Neural cell (in vitro differentiated cells): Measurements from ENCODE around the gene NUDC. TPM values are rescaled to one million over a fixed set of nuclear protein-coding genes. Genes with fewer than 3 reads are reported as not detected.

Source experiments
- H2AFZ ChIP-seq: fragments of 200-600, 300-800 bp; sonication (generic), shearing (Covaris generic); 2 replicates; pipeline ENCODE4 v1.6.0; 2014; ENCODE audit warnings: low read depth, mild to moderate bottlenecking, antibody characterized with exemption, low read length, moderate library complexity
- H3F3A ChIP-seq: fragments of 200-600 bp; shearing (Covaris generic); 2 replicates; pipeline ENCODE4 v1.6.1; 2016; ENCODE audit warnings: mild to moderate bottlenecking, moderate library complexity, mixed read lengths, antibody characterized with exemption, low read length; ENCODE audit not compliant: insufficient read depth, poor library complexity, severe bottlenecking
- H3K27ac ChIP-seq: fragments of 200-600, 300-800 bp; sonication (generic), shearing (Covaris generic); 2 replicates; pipeline ENCODE4 v1.5.1; 2014; ENCODE audit warnings: mild to moderate bottlenecking, low read length, moderate library complexity
- H3K27me3 ChIP-seq: fragments of 300-800, 200-600 bp; sonication (generic), shearing (Covaris generic); 2 replicates; pipeline ENCODE4 v1.6.0; 2014; ENCODE audit warnings: mild to moderate bottlenecking, low read depth, low read length, moderate library complexity; ENCODE audit not compliant: insufficient read depth
- H3K36me3 ChIP-seq: fragments of 300-800, 200-600 bp; sonication (generic), shearing (Covaris generic); 2 replicates; pipeline ENCODE4 v1.5.1; 2014; ENCODE audit warnings: mild to moderate bottlenecking, antibody characterized with exemption, low read length, moderate library complexity; ENCODE audit not compliant: insufficient read depth
- H3K4me2 ChIP-seq: fragments of 300-800, 200-600 bp; sonication (generic), shearing (Covaris generic); 2 replicates; pipeline ENCODE4 v1.6.0; 2014; ENCODE audit warnings: mild to moderate bottlenecking, low read length
- H3K4me3 ChIP-seq: fragments of 300-800, 200-600 bp; sonication (generic), shearing (Covaris generic); 2 replicates; pipeline ENCODE4 v1.5.1; 2014; ENCODE audit warnings: mild to moderate bottlenecking, low read length, moderate library complexity
- H3K79me2 ChIP-seq: fragments of 200-600 bp; shearing (Covaris generic); replicated peaks from 2 replicates; pipeline ENCODE4 v1.6.0; 2014; ENCODE audit warnings: mild to moderate bottlenecking, low read length, moderate library complexity; ENCODE audit not compliant: insufficient read depth
- H3K9ac ChIP-seq: fragments of 300-800, 200-600 bp; sonication (generic), shearing (Covaris generic); 2 replicates; pipeline ENCODE4 v1.6.1; 2016; ENCODE audit warnings: mild to moderate bottlenecking, low read length, mixed read lengths
- H3K9me2 ChIP-seq: fragments of 200-600 bp; shearing (Covaris generic); 2 replicates; pipeline ENCODE4 v1.6.1; 2016; ENCODE audit warnings: mild to moderate bottlenecking, low read length, mixed read lengths; ENCODE audit not compliant: insufficient read depth
- H3K9me3 ChIP-seq: fragments of 200-600, 300-800 bp; sonication (generic), shearing (Covaris generic); 2 replicates; pipeline ENCODE4 v1.6.1; 2016; ENCODE audit warnings: mild to moderate bottlenecking, mixed run types, low read length, moderate library complexity, mixed read lengths
- H4K20me1 ChIP-seq: fragments of 200-600 bp; shearing (Covaris generic); 2 replicates; pipeline ENCODE4 v1.6.1; 2016; ENCODE audit warnings: mild to moderate bottlenecking, mixed run types; ENCODE audit not compliant: insufficient read depth
- EP300 ChIP-seq: fragments of 450-650 bp; conservative IDR thresholded peaks from 2 replicates; pipeline ENCODE4 v1.6.1; 2014; ENCODE audit warnings: antibody characterized with exemption, mild to moderate bottlenecking, moderate library complexity; ENCODE audit not compliant: poor library complexity, severe bottlenecking
- EZH2 ChIP-seq: fragments of 200-600, 300-800 bp; shearing (Covaris generic), sonication (generic); IDR thresholded peaks from 2 replicates; pipeline ENCODE4 v1.6.1; 2014; ENCODE audit warnings: antibody characterized with exemption, low read length, borderline replicate concordance, mild to moderate bottlenecking; ENCODE audit not compliant: insufficient read depth, poor library complexity, severe bottlenecking
- MXI1 ChIP-seq: fragments of 450-650 bp; conservative IDR thresholded peaks from 2 replicates; pipeline ENCODE4 v1.6.1; 2014; ENCODE audit warnings: antibody characterized with exemption, mild to moderate bottlenecking; ENCODE audit not compliant: poor library complexity, severe bottlenecking
- POLR2AphosphoS5 ChIP-seq: IDR thresholded peaks from 2 replicates; pipeline ENCODE4 v1.6.1; 2012
- RAD21 ChIP-seq: fragments of 450-650 bp; conservative IDR thresholded peaks from 2 replicates; pipeline ENCODE4 v1.6.1; 2014; ENCODE audit warnings: antibody characterized with exemption, mild to moderate bottlenecking, moderate library complexity
- SMC3 ChIP-seq: fragments of 450-650 bp; conservative IDR thresholded peaks from 2 replicates; pipeline ENCODE4 v1.6.1; 2014; ENCODE audit warnings: antibody characterized with exemption, mild to moderate bottlenecking, moderate library complexity; ENCODE audit not compliant: poor library complexity
- TAF1 ChIP-seq: IDR thresholded peaks from 2 replicates; pipeline ENCODE4 v1.6.1; 2012; ENCODE audit warnings: low read depth
- polyA plus RNA-seq: library from polyadenylated mRNA; depleted of rRNA; stranded (reverse); fragments of >200 nt; gene quantifications from 2 replicates; pipeline ENCODE4 v1.2.3, GENCODE V29; 2014
- TF ChIP-seq, protein P1 (sequence below): fragments of 450-650 bp; IDR thresholded peaks from 2 replicates; pipeline ENCODE4 v1.5.1; 2014; ENCODE audit warnings: antibody characterized with exemption, mild to moderate bottlenecking, moderate library complexity; ENCODE audit not compliant: poor library complexity, severe bottlenecking
- TF ChIP-seq, protein P2 (sequence below): IDR thresholded peaks from 2 replicates; pipeline ENCODE4 v1.6.1; 2012; ENCODE audit warnings: borderline replicate concordance

Gene NUDC
- polyA plus RNA-seq, 1 donor from 2014 or later = 20.6 TPM

DNA sequence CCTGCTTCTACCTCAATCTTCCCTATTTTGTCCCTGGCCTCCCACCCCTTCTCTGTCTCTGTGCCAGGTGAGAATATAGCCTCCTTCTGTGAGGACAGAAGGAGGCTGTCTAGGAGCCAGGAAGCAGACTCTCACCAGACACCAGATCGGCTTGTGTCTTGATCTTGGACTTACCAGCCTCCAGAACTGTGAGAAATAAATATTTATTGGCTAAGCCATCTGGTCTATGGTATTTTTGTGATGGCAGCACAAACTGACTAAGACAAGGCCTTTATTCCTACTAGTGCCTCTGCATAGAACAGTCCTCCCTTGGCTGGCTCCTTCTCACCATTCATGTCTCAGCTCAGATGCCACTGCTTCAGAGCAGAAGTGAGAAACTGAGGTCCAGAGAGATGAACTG, 33.3 kb upstream of the NUDC start:
- no peak overlapping the region for H3K9ac ChIP-seq
- no peaks in the 10 kb centered on the region for H3F3A ChIP-seq
- H3K4me2 ChIP-seq = no peak overlapping the region
- H3K9me2 ChIP-seq = no peaks in the 10 kb centered on the region
- H3K4me3 ChIP-seq = peak overlapping the region; percentile 100
- H2AFZ ChIP-seq = no peak overlapping the region
- no peaks in the 10 kb centered on the region for H3K27me3 ChIP-seq
- H3K27ac ChIP-seq = no peak overlapping the region
- H3K36me3 ChIP-seq = no peaks in the 10 kb centered on the region
- no peaks in the 10 kb centered on the region for H4K20me1 ChIP-seq
- peaks cover 13% of the 10 kb centered on the region for H3K79me2 ChIP-seq
- H3K9me3 ChIP-seq = no peaks in the 10 kb centered on the region
- TF ChIP-seq EP300 = no peak

DNA sequence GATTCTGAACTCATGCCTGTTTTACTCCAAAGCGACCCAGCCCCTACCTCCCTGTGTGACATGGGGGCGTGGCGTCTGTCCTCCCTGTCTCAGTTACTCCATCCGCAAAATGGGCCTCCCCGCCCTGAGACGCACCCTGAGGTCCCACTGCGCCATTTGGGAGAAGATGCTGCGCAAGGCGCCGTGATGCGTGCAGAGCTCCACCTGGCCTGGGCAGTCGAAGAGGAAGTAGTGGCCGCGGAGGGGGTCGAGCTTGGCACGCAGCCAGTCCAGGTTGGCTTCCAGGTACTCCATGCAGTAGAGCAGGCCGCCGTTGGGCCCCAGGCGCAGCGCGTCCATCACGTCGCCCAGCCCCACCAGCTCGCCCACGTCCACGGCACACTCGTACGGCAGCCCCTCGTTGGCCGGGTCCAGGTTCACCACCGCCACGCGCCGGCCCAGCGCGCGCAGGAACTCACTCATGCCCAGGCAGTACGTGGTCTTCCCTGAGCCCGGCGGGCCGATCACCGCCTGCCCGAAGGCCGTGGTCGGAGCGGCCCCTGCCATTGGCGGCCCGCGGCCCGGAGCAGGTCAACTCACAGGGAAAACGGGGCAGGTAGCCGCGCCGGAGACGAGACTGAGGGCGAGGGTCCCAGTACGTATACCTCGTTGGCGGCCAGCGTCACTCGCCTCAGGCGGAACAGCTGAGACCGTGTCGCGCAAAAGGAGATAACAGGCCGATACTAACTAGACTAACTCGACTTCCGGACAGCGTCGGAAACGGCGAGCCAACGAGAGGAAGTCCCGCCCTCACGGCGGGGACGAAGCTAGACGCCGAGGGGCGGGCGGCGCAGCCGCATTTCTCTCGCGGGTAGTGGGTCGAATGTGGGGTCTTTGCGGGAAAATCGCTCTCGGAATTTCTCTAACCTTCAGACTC, 31.7 kb upstream of the NUDC start, which contains the start of gene GPN2:
Gene GPN2 (minus strand): TSS at position 733 of the 916 bp plus-strand sequence. CDS start 187 bp downstream, at position 546.
- Histone ChIP-seq H3K27ac (peak within 1 kb of the TSS; percentile 84), H3F3A (no peaks in the 10 kb centered on the region), H3K36me3 (no peaks in the 10 kb centered on the region), H3K79me2 (peaks cover 13% of the 10 kb centered on the region), H3K4me2 (peak within 1 kb of the TSS; percentile 92), H3K9me3 (no peaks in the 10 kb centered on the region), H3K9ac (peak within 1 kb of the TSS; percentile 85), H3K27me3 (no peaks in the 10 kb centered on the region), H3K9me2 (no peaks in the 10 kb centered on the region), H4K20me1 (no peaks in the 10 kb centered on the region), H2AFZ (peak within 1 kb of the TSS; percentile 88), H3K4me3 (peak within 1 kb of the TSS; percentile 100)
- no peak for TF ChIP-seq RAD21
- no peak for TF ChIP-seq EZH2
- TF ChIP-seq TAF1 = peak; percentile 61
- peak; percentile 68 for TF ChIP-seq MXI1
- TF ChIP-seq, protein P1, sequence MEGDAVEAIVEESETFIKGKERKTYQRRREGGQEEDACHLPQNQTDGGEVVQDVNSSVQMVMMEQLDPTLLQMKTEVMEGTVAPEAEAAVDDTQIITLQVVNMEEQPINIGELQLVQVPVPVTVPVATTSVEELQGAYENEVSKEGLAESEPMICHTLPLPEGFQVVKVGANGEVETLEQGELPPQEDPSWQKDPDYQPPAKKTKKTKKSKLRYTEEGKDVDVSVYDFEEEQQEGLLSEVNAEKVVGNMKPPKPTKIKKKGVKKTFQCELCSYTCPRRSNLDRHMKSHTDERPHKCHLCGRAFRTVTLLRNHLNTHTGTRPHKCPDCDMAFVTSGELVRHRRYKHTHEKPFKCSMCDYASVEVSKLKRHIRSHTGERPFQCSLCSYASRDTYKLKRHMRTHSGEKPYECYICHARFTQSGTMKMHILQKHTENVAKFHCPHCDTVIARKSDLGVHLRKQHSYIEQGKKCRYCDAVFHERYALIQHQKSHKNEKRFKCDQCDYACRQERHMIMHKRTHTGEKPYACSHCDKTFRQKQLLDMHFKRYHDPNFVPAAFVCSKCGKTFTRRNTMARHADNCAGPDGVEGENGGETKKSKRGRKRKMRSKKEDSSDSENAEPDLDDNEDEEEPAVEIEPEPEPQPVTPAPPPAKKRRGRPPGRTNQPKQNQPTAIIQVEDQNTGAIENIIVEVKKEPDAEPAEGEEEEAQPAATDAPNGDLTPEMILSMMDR = no peak
- peak; percentile 92 for TF ChIP-seq POLR2AphosphoS5
- TF ChIP-seq EP300 = no peak
- no peak for TF ChIP-seq SMC3
- TF ChIP-seq, protein P2, sequence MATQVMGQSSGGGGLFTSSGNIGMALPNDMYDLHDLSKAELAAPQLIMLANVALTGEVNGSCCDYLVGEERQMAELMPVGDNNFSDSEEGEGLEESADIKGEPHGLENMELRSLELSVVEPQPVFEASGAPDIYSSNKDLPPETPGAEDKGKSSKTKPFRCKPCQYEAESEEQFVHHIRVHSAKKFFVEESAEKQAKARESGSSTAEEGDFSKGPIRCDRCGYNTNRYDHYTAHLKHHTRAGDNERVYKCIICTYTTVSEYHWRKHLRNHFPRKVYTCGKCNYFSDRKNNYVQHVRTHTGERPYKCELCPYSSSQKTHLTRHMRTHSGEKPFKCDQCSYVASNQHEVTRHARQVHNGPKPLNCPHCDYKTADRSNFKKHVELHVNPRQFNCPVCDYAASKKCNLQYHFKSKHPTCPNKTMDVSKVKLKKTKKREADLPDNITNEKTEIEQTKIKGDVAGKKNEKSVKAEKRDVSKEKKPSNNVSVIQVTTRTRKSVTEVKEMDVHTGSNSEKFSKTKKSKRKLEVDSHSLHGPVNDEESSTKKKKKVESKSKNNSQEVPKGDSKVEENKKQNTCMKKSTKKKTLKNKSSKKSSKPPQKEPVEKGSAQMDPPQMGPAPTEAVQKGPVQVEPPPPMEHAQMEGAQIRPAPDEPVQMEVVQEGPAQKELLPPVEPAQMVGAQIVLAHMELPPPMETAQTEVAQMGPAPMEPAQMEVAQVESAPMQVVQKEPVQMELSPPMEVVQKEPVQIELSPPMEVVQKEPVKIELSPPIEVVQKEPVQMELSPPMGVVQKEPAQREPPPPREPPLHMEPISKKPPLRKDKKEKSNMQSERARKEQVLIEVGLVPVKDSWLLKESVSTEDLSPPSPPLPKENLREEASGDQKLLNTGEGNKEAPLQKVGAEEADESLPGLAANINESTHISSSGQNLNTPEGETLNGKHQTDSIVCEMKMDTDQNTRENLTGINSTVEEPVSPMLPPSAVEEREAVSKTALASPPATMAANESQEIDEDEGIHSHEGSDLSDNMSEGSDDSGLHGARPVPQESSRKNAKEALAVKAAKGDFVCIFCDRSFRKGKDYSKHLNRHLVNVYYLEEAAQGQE = peak; percentile 37
